GM19324 (cell line): ENCODE measurements around the gene SERINC5.
"Not testable (repeated sequence)": the region's sequence is repeated elsewhere in the genome, so short reads cannot be mapped to it uniquely, and the experiment has no call there.

ENCODE experiments used
- ATAC-seq: cut with Tn5 transposase; IDR thresholded peaks from one replicate; pipeline ENCODE4 v1.9.1; 2021; ENCODE audit warnings: mild to moderate bottlenecking, moderate library complexity; ENCODE audit not compliant: unreplicated experiment, low FRiP score

SERINC5 gene

GRCh38 chr5:80181618-80182211, 74.1 kb downstream of the SERINC5 start:
- ATAC-seq, result no peak

GRCh38 chr5:80177236-80177635, 78.6 kb downstream of the SERINC5 start:
- ATAC-seq, result no peak

DNA sequence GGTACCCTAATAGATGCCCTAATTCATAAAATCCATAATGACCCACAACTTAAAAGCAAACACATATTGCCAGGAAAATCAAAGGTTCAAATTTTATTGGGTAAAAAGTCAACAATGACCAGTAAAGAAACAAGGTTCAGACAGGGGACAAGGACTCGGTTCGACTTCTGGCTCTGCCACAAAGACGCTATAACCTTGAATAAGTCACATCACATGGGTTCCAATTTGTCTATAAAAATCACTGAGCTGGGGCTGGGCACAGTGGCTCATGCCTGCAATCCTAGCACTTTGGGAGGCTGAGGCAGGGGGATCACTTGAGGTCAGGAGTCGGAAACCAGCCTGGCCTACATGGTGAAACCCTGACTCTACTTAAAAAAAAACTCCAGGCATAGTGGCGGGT, 80.5 kb downstream of the SERINC5 start:
- ATAC-seq, result no peak

GRCh38 chr5:80174790-80175189, 81.1 kb downstream of the SERINC5 start:
- ATAC-seq, result no peak

- ATAC-seq, result no peak
Observed at GRCh38 chr5:80172067-80172695, 83.7 kb downstream of the SERINC5 start.

DNA sequence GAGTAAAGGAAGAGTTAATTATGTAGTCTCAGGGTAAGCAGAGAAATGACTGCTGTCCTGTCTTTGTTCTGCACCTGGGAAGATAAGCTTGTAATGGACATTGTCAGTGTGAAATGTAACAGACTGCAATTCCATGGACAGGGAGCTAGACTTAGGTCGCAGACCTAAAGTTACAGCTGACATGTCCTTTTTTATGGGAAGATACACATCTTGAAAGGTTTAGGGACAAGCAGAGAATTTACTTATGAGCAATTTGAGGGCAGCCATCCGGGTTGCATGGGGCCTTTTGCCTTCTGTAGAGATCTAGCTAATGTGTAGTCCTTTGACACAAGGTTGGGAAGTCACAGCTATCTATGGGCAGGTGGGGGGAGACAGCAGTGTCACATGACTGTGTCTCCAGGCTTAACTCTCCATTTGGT, 85.7 kb downstream of the SERINC5 start:
- ATAC-seq, result no peak

DNA sequence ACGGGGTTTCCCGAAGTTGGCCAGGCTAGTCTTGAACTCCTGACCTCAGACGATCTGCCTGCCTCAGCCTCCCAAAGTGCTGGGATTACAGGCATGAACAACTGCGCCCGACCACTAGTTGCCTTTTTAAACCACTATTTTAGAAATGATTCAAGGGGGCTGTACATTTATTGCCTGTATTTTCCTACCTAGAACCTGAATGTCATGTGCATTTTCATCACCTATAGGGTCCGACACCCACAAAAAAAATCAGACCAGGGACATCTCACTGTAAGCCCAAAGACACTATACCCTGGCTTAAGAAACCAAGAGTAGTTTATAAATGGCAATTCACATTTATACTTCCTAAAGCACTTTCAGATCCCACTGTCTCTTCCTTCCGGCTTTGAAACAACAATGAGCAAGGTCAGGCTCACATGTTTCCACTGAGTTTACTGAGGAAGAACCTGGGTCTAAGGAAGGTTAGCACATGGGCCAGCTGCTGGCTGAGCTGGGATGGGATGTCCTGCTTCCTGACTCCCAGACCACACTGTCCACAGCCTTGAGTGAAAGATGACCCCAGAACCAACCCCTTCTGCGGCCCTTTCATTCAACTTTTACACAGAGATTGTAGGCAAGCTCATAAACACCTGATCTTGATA, 87.3 kb downstream of the SERINC5 start:
- ATAC-seq, result no peak

DNA sequence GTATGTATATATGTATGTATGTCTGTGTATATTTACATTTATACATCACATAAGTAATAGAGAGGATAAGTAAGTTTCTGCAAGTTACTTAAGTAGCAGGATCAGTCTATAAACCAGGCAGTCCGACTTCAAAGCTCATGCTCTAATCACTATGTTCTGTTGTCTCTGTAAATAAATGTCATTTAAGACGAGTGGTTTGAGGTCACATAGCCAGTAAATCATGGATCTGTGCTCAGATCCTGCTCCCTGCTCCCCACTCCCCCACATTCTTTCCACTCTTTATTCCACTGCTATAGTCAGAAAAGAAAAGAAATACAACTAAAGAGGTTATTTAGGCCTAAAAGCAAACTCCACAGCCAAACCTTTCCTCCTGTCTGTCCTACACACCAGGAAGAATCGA, 90.4 kb downstream of the SERINC5 start:
- no peak for ATAC-seq

- ATAC-seq, result no peak
Observed at GRCh38 chr5:80161165-80161564, 94.7 kb downstream of the SERINC5 start.

GRCh38 chr5:80160242-80160641, 95.6 kb downstream of the SERINC5 start:
- no peak for ATAC-seq

- no peak for ATAC-seq
Observed at GRCh38 chr5:80159133-80159815, 96.6 kb downstream of the SERINC5 start.

GRCh38 chr5:80156156-80156555, 99.7 kb downstream of the SERINC5 start:
- no peak for ATAC-seq

DNA sequence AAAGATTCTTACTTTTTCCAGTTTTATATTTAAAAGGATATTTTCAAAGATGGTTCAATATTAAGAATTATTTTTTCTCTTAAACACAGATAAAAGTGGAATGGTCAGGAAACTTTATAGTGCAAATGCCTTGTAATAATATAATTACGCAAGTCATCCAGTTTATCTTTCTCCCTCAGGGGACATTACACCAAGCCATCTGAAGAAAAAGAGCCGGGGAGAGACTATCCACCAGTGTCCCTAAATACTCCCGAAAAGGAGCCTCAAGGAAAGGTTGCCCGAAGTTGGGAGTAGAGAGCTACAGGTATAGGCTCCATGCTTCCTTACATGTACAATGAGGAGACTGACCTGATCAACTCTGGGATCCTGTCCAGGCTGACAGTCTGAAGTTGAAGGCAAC, 101.1 kb downstream of the SERINC5 start:
- no peak for ATAC-seq

GRCh38 chr5:80154289-80154688, 101.6 kb downstream of the SERINC5 start:
- ATAC-seq, result not testable (repeated sequence)

DNA sequence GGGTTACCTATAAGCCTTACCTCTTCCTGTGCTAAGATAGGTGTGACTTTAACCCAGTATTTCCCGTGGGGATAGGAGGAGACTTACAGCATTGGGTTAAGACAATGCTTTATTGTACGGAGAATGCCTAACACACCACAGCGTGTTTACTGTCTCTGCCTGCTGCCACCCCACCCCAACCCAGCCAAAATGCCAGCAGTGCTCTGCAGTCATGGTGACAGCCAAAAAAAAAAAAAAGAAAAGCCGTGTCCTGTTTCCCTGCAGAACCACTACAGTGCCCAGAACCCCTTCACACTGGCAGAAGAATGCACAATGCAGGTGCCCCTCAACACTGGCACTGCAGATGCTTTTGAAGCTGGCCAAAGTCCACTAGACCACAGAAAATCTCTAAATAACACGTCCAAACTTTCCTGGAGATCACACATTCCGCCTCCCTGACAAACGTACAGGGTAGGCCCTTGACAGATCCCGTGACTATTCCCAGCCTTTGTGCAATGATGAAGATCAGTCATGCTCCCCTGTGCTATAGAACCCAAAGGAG, 102.2 kb downstream of the SERINC5 start:
- ATAC-seq, result no peak

- no peak for ATAC-seq
Observed at GRCh38 chr5:80152778-80153177, 103.1 kb downstream of the SERINC5 start.

DNA sequence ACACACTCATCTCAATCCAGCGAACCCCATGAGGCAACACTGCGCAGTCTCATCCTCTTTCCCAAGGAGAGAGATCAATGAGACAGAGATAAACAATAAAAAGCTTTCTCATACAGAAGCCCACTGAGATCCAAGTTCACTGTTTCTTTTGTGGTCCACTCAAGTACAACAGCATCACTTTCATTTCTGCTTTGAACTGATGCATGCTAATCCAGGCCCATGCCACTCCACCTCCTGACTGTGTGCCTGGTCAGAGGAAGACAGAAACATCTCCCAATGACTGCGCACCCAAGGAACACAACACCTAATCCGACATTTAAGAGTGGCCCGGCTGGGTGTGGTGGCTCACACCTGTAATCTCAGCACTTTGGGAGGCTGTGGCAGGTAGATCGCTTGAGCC, 104.0 kb downstream of the SERINC5 start:
- no peak for ATAC-seq

DNA sequence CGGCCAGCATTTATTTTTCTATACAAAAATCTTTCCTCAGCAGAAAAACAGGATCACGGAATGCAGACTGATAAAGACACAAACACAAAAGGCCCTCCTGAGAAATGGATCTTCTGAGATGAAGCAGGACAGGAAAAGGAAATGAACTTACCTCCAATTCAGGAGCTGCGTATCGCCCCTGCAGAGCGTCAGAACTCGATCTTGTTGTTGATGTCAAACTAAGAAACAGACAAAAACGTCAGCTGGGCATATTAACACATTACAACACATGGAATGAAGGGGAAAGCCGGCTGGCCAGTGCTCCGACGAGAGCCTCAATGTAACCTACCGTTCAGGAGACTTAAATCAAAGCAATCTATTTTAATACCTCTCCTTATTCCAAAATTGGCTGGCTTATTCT, 105.1 kb downstream of the SERINC5 start:
- no peak for ATAC-seq

- ATAC-seq, result no peak
Observed at GRCh38 chr5:80149161-80149609, 106.7 kb downstream of the SERINC5 start.

DNA sequence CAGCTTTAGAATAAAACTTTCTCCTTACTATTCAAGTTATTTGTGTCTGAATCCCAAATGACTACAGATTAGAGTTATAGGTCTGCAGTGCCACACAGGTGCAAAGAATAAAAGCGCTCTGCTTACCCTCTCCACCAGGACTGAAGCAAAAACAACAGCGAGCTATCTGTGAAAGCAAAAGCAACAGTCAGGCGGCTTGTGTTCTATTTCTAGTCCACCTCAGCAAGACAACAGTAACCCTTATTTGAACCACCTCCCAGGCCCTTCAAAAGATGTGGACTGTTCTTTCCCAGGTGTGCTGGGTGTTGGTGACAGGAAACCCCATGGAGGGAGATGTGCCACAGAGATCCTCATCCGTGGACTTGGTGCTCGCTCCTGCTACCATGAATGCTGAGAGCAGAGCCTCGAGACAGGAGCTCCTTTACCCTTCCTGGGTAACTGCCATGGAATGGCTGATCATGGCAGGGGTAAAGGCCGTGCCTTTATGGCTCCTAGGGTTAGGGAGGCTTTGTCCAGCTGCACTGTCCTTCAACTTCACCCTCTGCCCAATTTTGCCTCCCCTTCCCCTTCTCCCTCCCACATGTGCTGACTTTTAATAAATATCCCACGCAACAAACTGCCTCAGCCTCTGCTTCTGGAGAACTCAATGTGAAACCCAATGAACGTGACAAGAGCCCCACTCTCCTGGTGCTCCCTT, 108.6 kb downstream of the SERINC5 start:
- no peak for ATAC-seq

GRCh38 chr5:80146046-80146445, 109.8 kb downstream of the SERINC5 start:
- no peak for ATAC-seq
